GM18498 (cell line): ENCODE data around the gene SAMD11.
A peak's percentile ranks its signal among the peaks of the same experiment; 100 is the strongest.

Experiments used
- ATAC-seq: cut with Tn5 transposase; IDR thresholded peaks from one replicate; pipeline ENCODE4 v1.9.1; 2021; ENCODE audit warnings: mild to moderate bottlenecking, moderate library complexity; ENCODE audit not compliant: unreplicated experiment

The SAMD11 gene

GRCh38 chr1:962381-963300, 38.9 kb downstream of the SAMD11 start:
- no peak for ATAC-seq

- no peak for ATAC-seq
Measured at GRCh38 chr1:963301-963651, 39.6 kb downstream of the SAMD11 start.

- no peak for ATAC-seq
Measured at GRCh38 chr1:963746-964525, 40.2 kb downstream of the SAMD11 start.

- ATAC-seq = no peak
Measured at GRCh38 chr1:964691-965525, 41.2 kb downstream of the SAMD11 start.

- ATAC-seq = no peak
Measured at GRCh38 chr1:965526-966134, 41.9 kb downstream of the SAMD11 start.

GRCh38 chr1:966135-966703, 42.5 kb downstream of the SAMD11 start, which contains the start of gene PLEKHN1:
TSS of gene PLEKHN1 (plus strand) at chr1:966482. CDS start at chr1:966532, 50 bp downstream.
- peak; percentile 38 for ATAC-seq

- peak; percentile 70 for ATAC-seq
Measured at GRCh38 chr1:966704-967300, 43.1 kb downstream of the SAMD11 start.

GRCh38 chr1:967466-968343, 44.0 kb downstream of the SAMD11 start:
- no peak for ATAC-seq

GRCh38 chr1:969260-969855, 45.6 kb downstream of the SAMD11 start:
- ATAC-seq = no peak

- no peak for ATAC-seq
Measured at GRCh38 chr1:970242-970972, 46.7 kb downstream of the SAMD11 start.

- ATAC-seq = no peak
Measured at GRCh38 chr1:970973-971730, 47.4 kb downstream of the SAMD11 start.

- no peak for ATAC-seq
Measured at GRCh38 chr1:971751-972506, 48.2 kb downstream of the SAMD11 start.

GRCh38 chr1:972726-973458, 49.2 kb downstream of the SAMD11 start:
- no peak for ATAC-seq

- ATAC-seq = no peak
Measured at GRCh38 chr1:973459-974292, 50.0 kb downstream of the SAMD11 start.

GRCh38 chr1:974293-974640, 50.5 kb downstream of the SAMD11 start:
- ATAC-seq = no peak
